ELF-1 (cell line): ENCODE results near the gene POLDIP3.
"Not testable (repeated sequence)": the region's sequence is repeated elsewhere in the genome, so short reads cannot be mapped to it uniquely, and the experiment has no call there.

Experiments used
- DNase-seq: peaks from one replicate; pipeline ENCODE4 v3.0.0-alpha.2; 2016; ENCODE audit warnings: low read depth, low spot score

POLDIP3 gene

DNA sequence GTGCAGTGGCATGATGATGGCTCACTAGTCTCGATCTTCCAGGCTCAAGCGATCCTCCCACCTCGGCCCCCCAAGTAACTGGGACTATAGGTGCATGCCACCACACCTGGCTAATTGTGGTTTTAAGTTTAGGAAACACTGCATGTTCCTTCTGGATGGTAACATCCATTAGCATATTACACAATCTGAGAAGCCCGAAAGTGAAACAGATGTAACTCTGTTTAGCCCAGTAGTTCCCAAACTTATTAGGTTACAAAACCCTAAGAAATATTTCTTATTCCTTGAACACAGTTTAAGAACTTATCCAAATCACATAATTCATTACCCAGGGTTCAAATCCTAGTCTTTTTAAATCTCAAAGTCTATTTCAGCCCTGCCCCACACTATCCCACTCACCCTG is 28.3 kb downstream of the POLDIP3 start:
- no peak for DNase-seq

DNA sequence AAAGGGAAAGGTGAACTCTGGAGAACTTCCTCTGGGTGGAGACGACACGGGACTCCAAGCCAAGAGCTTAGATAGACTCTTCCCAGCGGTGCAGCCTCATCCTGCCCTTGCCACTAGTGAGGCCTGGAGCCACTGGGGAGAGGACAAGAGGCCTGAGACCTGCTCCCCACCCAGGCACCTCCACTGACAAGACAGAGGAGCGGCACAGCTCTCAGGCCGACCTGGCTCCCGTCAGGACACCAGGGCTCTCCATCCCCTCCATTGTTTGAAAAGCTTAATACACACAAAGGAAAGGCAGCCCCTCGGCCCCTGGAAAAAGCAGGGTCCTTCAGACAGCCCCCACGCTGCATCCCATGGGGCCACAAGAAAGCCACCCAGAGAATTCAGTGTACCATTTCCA is 29.6 kb downstream of the POLDIP3 start:
- no peak for DNase-seq

DNA sequence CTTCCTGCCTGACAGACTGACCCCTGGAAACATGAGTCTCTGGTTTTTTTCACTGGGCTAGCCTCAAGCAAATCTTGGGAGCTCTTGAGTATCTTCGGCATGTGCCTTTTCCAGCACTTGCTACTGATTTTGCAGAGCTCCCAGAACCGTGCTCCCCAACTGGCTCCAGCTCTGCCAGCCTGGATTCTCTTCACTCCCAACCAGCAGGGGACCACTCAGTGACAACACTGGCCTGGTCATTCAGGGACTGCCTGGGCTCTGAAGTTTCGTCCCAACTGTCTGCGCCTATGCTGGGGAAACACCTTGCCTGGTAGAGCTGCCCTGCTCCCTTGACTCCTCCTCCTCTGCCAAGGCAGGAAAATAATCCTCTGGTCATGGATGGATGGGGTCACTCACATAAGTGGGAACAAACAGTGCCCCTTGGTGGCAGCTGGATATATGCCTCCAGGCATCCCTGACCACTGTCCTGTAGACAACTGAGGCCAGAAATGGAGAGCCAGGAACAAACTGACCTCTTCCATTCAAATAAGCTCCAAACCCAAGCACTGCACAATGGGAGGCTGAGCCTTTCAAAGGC is 30.2 kb downstream of the POLDIP3 start:
- DNase-seq, result no peak

DNA sequence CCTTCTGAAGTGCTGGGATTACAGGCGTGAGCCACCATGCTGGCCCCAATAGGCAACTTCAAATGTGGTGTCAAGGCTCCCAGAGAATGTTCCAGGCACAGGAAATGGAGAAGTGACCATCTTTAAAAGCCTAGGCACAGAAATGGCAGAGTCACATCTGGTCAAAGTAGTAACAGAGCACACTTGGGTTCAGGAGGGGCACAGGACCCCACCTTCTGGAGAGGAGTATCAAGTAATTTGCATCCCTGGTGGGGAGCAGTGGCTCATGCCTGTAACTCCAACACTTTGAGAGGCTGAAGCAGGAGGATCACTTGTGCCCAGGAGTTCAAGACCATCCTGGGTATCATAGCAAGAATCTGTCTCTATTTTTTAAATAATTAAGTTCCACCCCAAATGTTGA is 31.7 kb downstream of the POLDIP3 start:
- no peak for DNase-seq

DNA sequence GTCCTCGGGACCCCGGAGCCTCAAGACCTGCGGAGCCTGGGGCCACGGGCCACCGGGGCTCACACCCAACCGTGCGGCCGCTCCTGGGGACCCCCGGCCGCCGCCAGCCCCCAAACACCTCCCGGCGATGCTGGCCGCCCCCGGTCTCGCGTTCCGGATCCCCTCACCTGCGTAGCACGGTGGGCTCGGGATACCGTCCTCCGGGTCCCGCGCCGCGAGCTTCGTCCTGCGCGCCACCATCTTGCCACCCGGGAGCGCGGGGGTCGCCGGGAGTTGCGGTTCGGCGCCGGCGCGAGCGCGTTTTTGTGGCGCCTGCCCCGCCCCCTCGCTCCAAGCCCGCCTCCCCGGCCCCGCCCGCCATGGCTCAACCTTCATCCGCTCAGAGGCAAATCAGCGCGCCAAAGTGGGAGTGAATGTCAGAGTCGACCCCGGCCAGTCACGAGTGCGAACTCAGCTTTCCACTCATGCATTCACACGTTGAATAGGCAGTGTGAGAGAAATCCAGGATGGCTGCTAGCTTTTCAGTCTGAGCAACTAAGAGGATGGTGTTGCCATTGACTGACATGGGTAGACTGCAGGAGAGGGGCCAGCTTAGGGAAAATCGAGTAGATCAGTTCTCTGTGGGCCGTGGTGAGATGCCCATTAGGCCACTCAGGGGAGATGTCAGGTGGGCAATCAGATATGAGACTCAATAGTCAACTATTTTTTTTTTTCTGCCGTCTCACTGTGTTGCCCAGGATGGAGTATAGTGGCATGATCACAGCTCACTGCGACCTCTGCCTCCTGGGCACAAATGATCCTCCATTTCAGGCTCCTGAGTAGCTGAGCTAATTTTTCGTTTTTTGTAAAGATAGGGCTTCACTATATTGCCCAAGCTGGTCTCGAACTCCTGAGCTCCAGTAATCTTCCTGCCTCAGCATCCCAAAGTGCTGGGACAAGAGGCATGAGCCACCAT is 32.6 kb downstream of the POLDIP3 start:
- DNase-seq, result peak; percentile 56

DNA sequence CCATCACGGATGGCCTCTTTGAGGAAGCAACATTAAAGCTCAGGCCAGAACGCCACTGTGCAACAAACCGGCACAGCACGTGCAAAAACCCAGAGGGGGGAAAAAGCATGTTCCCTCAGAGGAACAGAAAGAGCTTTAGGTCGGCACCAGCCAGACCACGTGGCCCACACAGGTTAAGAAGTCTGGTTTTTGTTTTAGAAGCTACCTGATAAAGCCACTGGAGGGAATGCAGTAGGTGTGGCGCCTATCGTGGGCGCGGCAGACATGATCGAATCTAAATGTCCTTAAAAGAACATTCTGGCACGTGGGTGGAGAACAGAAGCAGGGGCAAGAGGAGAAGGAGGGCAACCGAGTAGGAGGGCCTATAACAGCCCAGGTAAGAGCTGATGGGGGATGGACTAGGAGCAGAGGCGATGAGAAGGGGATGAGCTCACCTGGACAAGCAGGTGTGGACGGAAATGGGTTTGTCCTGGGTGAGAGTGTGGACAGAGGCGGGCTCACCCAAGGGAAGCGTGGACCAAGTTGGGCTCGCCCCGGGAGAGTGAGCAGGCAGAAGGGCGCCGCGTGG is 33.4 kb downstream of the POLDIP3 start:
- DNase-seq, result not testable (repeated sequence)

DNA sequence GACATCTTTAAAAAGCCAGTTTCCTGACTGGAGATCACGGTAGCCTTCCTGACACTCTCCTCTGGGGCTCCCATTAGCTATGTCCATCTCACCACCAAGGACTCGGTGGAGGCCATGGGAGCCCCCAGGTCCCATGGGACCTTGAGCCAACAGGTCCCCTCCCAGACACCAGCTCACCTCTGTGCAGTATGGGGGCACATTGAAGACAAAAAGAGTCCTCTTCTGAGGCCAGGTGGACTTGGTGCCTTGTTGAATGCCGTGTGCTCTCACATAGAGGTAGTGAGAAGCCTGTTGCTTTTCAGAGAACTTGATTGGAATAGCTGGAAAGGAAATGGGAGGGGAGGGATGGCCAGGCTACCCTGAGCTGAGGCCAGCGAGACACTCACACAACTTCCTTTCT is 34.6 kb downstream of the POLDIP3 start:
- DNase-seq, result not testable (repeated sequence)

DNA sequence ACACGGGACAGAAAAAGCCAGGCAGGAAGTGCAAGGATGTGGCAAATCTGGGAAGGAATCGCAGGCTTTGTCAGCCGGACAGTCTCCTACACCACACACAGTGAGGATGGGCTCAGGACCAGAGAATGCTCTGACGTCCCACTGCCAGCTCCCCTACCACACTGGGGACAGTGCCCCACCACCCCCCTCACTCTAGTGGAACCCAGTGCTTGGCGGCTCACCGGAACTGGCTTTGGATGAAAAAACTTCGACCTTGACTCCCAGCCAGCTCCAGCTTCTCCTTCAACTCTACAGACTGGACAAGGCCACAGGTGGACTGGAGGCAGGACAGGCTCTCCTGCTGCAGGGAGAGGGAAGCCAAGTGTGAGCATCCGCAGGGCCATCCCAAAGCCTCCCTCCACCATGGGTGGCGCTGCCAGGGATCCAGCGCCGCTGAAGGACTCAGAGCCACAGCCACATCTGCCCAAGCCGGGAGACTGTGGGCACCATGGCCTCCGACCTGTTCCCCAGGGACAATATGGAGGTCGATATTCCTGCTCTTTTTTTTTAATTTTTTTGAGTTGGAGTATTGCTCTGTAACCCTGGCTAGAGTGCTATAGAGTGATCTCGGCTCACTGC is 37.0 kb downstream of the POLDIP3 start:
- DNase-seq, result no peak

DNA sequence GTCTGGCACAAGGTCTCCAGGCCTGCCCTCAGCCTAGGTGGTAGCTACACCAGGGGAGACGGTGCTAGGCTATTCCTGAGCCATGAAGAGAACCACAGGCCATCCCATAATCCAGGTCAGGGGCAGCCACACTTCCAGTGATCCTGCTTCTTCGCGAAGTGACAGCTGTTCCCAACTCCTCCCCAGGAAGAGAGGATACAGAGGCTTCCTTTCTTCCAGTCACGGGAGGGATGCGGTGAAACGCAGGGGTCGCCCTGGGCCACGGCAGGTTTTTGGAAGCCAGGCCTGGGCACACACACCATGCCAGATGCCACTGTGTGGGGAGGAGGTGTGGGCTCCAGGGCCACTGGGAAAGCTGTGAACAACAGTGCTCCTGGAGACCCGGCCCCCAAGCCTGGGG is 37.5 kb downstream of the POLDIP3 start:
- DNase-seq, result not testable (repeated sequence)

DNA sequence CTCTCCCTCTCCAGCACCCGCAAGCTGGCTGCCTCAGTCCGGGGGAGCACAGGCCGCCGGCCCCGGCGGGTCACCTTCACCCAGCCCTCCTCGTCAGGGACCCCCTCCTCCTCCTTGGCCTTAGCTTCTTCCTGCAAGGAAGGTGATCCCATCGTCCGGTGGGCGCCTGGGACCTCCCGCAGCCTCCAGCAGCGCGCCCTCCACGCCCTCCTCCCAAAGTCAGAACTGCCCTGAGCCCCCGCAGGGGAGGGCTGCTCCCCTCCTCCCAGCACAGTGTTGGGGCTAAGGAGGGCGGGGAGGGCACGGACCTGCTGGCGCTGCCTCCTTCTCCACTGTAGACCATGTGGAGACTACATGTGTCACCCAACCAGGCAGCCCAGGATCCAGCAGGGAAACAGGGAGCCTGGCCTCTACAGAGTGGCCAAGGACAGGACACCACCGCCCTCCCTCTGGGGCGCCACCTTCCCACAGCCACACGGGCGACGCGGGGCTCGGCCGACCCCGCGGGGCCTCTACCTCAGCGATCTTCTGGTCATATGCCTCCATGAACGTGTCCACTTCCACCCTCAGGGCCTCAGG is 38.6 kb downstream of the POLDIP3 start:
- DNase-seq, result not testable (repeated sequence)

DNA sequence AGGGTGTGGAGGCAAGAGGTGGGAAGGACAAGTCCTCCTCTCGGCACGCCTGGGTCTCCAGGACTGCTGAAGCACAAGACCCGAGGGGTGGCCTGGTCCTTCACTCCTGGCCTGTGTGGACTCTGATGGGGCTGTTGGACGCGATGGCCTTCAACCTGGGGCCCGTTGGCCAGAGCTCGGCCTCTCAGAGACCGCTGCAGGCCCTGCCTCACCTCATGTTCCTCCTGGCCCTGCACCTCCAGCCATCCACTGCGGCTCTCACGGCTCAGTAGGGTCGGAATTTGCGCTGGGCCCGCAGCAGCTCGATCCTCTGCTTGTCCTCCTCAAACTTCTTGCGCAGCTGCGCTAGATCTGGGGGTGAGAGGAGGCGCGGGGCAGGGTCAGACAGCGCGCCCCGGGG is 40.2 kb downstream of the POLDIP3 start:
- not testable (repeated sequence) for DNase-seq

DNA sequence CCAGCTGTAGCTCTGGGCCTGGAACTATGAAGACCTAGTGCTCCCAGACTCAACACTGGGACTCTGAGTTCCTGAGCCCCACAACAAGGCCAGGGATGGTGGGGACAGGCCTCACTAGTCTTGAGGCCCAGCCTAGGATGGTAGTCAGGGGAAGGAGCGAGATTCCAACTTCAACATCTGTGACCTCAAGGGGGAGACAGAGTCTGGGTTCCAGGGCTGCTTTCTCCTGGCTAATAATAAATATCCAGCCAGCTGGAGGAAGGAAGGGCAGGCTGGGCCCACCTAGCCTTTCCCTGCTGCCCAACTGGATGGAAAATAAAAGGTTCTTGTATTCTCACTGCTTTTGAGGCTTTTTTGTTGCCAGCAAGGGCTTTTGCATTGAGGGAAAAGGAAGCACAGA is 40.6 kb downstream of the POLDIP3 start:
- not testable (repeated sequence) for DNase-seq

DNA sequence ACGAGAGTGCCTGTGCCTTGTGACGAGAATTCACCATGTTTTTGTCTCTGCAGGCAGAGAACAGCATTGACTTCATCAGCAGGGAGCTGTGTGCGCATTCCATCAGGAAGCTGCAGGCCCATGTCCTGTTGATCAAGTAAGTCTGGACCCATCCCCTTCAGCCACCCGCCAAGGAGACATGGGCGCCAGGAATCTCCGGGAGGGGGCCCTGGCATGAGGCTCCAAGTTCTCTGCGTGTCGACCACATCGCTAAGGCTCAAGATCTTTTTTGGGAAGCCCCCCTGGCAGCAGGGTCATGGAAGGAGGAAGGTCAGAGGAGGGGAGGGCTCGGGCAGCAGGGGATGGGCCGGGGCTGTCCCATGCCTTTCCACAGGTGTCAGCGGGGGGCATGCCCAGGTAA is 43.6 kb downstream of the POLDIP3 start:
- not testable (repeated sequence) for DNase-seq

DNA sequence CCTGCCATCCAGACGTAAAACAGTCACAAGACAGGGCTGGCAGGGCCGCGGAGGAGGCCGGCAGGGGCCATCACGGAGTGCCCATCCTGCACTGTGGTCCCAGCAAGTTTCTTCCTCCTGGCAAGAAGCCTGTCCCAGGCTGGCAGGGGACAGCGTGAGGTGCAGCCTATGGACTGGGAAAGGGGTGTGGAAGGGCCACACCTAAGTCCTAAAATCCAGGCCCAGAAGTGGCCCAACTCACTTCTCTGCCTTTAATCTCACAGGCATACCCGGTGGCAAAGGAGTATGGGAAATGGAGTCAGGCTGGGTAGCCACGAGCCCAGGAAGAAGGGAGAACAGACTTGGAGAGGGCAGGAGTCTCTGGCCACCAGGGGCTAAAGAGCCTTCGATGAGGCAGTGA is 44.1 kb downstream of the POLDIP3 start:
- not testable (repeated sequence) for DNase-seq

DNA sequence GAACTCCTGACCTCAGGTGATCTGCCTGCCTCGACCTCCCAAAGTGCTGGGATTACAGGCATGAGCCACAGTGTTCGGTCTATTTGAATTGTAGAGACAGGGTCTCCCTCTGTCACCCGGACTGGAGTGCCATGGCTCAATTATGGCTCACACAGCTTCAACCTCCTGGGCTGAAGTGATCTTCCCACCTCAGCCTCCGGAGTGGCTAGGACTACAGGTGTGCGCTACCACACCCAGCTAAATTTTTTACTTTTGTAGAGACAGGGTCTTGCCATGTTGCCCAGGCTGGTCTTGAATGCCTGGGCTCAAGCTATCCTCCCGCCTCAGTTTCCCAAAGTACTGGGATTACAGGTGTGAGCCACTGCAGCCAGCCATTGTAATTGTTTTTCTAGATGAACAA is 46.7 kb downstream of the POLDIP3 start:
- DNase-seq, result not testable (repeated sequence)

DNA sequence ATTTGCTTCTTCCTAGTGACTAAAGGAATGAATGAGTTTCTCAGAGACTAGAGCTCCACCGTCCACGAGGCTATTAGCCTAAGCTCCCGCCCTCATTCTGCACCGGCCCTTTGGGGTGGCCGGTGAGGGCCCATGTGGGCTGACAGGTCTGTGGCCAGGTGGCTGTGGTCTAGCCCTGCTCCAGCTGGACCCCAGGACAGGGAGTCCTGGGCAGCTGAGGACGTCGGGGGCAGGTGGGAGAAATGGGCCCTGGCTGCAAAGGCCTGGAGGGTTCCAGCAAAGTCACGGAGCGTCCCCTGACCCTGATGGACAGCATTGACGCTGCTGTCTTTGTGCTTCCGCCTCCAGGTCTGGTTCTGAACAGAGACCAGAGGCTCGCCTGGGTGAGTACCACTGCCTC is 48.7 kb downstream of the POLDIP3 start:
- DNase-seq, result no peak

DNA sequence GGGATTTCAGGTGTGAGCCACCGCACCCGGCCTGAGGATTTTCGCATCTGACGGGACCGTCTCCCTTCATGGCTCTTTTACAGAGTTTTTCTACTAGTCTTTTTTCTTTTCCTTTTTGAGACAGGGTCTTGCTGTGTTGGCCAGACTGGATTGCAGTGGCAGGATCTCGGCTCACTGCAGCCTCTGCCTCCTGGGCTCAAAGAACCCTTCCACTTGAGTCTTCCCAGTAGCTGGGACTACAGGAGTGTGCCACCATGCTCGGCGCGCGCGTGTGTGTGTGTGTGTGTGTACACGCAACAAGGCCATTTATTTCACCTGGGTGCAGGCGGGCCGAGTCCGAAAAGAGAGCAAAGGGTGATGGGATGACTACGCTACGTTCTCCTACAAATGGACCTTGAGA is 50.0 kb downstream of the POLDIP3 start:
- DNase-seq, result no peak

DNA sequence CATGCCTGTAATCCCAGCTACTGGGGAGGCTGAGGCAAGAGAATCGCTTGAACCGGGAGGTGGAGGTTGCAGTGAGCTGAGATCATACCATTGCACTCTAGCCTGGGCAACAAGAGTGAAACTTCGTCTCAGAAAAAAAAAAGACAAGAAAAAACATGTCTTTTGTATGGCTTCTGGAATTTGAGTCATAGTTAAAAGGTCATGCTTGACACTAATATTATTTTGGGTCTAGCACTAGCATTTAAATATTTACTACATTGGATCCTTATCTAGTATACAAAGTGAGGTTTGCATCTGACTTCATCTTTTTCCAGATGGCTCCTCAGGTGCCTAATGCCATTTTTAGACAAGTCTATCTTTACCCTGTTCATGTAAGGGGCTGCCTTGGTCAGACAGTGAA is 50.7 kb downstream of the POLDIP3 start:
- DNase-seq, result not testable (repeated sequence)

DNA sequence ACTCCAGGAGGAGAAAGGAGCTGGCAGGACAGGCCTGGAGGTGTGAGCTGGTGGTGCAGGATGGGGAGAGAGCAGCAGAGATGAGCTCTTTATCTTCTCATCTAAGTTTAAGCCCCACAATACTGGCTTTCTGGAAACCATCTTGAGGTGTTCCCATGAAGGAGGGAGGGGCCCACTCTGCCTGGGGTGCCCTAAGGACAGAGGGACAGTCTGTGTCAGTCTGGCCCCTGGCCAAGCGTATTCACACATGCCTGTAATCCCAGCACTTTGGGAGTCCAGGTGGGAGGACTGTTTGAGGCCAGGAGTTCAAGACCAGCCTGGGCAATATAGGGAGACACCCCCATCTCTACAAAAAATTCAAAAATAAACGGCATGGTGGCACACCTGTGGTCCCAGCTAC is 52.0 kb downstream of the POLDIP3 start:
- no peak for DNase-seq

DNA sequence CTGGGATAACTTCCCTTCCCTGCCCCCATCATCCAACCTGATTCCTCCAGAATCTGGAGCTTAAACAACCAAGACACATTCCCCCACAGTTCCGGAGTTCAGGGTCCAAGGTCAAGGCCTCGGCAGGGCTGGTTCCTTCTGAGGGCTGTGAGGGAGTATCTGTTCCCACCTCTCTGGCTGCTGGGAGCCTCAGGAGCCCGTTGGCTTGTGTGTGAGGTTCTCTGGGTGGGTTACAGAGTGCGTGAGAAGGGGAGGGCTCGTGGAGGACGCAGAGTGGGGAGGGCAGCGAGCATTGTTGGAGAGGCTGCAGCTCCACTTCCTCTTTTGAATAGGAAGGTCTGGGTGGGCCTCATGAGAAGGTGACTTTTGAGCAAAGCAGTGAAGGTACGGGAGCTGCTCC is 52.4 kb downstream of the POLDIP3 start:
- DNase-seq, result no peak

DNA sequence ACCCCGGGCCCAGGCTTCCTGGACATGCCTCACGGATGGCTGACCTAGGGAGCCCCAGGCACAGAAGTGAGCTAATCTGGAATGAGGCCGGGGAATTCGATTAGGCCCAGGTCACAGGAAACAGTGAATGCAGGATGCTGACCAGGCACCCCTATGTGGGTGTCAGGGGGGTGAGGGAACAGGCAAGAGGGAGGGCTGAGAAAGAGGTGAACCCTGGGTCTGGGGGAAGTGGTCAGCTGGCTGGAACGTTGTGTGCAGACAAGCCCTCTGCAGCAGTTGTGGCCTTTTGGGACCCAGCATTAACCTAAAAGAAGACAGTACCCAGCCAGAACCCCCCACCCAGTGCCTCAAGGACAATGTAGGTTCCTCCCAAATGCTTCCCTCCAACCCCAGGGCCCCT is 52.8 kb downstream of the POLDIP3 start:
- DNase-seq, result peak; percentile 45

DNA sequence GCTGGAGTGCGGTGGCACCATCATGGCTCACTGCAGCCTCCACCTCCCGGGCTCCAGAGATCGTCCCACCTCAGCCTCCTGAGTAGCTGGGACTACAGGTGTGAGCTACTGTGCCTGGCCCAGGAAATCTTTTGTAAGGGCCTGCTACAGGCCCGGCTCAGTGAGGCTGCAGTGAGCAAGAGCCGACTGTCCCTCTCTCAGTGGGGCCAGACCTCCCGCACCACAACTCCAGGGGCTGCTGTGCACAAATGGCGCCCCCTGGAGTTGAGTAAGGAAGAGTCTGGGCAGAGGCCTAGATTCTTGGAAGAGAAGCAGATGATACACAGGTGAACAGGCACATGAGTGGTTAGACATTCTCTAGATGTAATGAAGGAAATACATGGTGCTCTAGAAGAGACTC is 53.9 kb downstream of the POLDIP3 start:
- peak; percentile 73 for DNase-seq
